GM12891 (cell line): Measurements from ENCODE around the gene KIAA1549.
"Not testable (repeated sequence)": the region's sequence is repeated elsewhere in the genome, so short reads cannot be mapped to it uniquely, and the experiment has no call there.

ENCODE experiments used
- DNase-seq: peaks from one replicate; pipeline ENCODE4 v3.0.0; 2011; ENCODE audit warnings: low spot score; ENCODE audit not compliant: insufficient read length
- FAIRE-seq: peaks from 2 replicates; lab custom pipeline; 2011; peaks lifted over from hg19 to GRCh38; lab: Jason Lieb, UNC
- PAX5 ChIP-seq: IDR thresholded peaks from 2 replicates; pipeline ENCODE4 v1.6.1; 2011; ENCODE audit warnings: low read length, moderate library complexity, mild to moderate bottlenecking; ENCODE audit not compliant: insufficient read depth, severe bottlenecking
- POLR2A ChIP-seq: IDR thresholded peaks from 2 replicates; pipeline ENCODE4 v1.6.1; 2011; ENCODE audit warnings: low read depth, low read length, control low read depth
- POLR2AphosphoS5 ChIP-seq: IDR thresholded peaks from 2 replicates; pipeline ENCODE4 v1.6.1; 2011; ENCODE audit warnings: low read depth, low read length, control low read depth
- POU2F2 ChIP-seq: IDR thresholded peaks from 2 replicates; pipeline ENCODE4 v1.6.1; 2011; ENCODE audit warnings: low read depth, mild to moderate bottlenecking, control low read depth, low read length, moderate library complexity
- SPI1 ChIP-seq: IDR thresholded peaks from 2 replicates; pipeline ENCODE4 v1.6.1; 2011; ENCODE audit warnings: low read depth, low read length, control low read depth
- TAF1 ChIP-seq: IDR thresholded peaks from 2 replicates; pipeline ENCODE4 v1.6.1; 2011; ENCODE audit warnings: low read depth, low read length, control low read depth

Gene KIAA1549

DNA sequence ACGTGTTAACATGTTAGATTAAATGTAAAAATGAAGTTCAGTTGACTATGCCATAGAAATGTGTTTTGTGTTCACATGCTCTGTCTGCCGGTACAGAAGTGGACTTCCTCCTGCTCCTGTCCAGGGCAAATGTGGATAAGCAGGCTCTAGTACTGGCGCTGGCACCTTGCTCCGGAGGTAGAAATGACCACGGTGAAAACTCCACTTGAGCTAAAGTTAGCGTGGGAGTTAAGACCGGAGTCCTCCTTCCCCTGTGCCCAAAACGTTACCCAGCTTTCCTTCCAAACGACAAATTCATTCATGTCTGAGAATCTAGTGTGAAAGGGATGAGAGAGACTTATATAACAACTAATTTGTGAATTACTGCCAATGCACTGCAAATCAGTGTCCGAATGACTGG is 148.2 kb downstream of the KIAA1549 start:
- no peak for DNase-seq
- no peak for FAIRE-seq
- TF ChIP-seq PAX5: no peak
- TF ChIP-seq POU2F2: no peak
- no peak for TF ChIP-seq POLR2A
- TF ChIP-seq POLR2AphosphoS5: no peak
- TF ChIP-seq SPI1: no peak
- TF ChIP-seq TAF1: no peak

- no peak for DNase-seq
- TF ChIP-seq POLR2A (no peak), POLR2AphosphoS5 (no peak), POU2F2 (no peak), SPI1 (no peak), TAF1 (no peak), PAX5 (no peak)
- no peak for FAIRE-seq
These were observed 151.9 kb downstream of the KIAA1549 start for GRCh38 chr7:138829335-138829734.

DNA sequence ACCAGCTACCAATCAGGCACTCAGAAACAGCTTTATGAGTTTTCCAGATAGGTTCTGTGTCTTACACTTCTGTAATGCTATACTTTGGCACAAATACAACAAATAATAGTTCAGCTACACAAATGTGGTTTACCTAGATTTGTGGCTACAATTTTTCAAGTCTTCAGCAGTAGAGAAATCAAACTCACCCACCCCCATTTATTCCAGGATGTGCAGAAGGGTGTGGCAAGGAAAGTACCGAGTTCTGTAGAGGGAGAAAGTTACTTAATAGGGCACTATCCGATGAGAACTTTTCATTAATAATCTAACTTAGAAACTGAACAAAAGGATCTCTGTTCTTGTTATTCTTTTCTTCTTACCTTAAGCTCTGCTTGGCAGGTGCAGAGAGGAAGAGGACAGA is 152.9 kb downstream of the KIAA1549 start:
- no peak for DNase-seq
- FAIRE-seq: no peak
- TF ChIP-seq POLR2AphosphoS5 (no peak), SPI1 (no peak), PAX5 (no peak), POLR2A (no peak), TAF1 (no peak), POU2F2 (no peak)

GRCh38 chr7:138825049-138825721 is 156.0 kb downstream of the KIAA1549 start:
- TF ChIP-seq POLR2AphosphoS5 (no peak), SPI1 (no peak), POLR2A (no peak), POU2F2 (no peak), TAF1 (no peak), PAX5 (no peak)
- no peak for FAIRE-seq
- no peak for DNase-seq

- no peak for FAIRE-seq
- TF ChIP-seq POU2F2: no peak
- DNase-seq: no peak
These were observed 158.2 kb downstream of the KIAA1549 start for GRCh38 chr7:138822867-138823535.

DNA sequence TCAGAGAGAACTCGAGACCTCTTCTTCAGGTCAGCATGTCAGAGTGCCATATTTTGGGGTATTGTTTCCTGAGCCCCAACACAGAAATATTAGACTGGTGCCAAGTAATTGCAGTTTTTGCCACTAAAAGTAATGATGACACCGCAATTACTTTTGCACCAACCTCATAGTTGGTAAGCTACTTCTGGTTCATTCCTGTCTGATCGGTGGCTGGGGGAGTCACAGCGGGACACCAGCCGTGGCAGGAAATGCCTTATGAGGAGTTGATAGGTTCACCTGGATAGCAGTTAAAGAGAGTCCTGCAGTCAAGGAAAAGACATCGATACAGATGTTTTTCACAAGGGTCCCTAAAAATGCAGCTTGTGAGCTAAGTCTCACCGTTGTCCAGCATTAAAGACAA is 159.3 kb downstream of the KIAA1549 start:
- no peak for FAIRE-seq
- no peak for TF ChIP-seq POU2F2
- TF ChIP-seq PAX5: no peak
- no peak for TF ChIP-seq POLR2AphosphoS5
- no peak for TF ChIP-seq TAF1
- TF ChIP-seq SPI1: no peak
- no peak for TF ChIP-seq POLR2A
- DNase-seq: no peak

GRCh38 chr7:138819625-138820024 is 161.6 kb downstream of the KIAA1549 start:
- FAIRE-seq (no peak), DNase-seq (no peak)
- no peak for TF ChIP-seq TAF1
- no peak for TF ChIP-seq POLR2AphosphoS5
- TF ChIP-seq POLR2A: no peak
- no peak for TF ChIP-seq PAX5
- TF ChIP-seq POU2F2: no peak
- TF ChIP-seq SPI1: no peak

GRCh38 chr7:138816650-138817049 is 164.5 kb downstream of the KIAA1549 start:
- no peak for DNase-seq
- no peak for FAIRE-seq
- TF ChIP-seq POLR2AphosphoS5: no peak
- TF ChIP-seq POU2F2: no peak
- TF ChIP-seq TAF1: no peak
- no peak for TF ChIP-seq SPI1
- no peak for TF ChIP-seq POLR2A
- TF ChIP-seq PAX5: no peak

DNA sequence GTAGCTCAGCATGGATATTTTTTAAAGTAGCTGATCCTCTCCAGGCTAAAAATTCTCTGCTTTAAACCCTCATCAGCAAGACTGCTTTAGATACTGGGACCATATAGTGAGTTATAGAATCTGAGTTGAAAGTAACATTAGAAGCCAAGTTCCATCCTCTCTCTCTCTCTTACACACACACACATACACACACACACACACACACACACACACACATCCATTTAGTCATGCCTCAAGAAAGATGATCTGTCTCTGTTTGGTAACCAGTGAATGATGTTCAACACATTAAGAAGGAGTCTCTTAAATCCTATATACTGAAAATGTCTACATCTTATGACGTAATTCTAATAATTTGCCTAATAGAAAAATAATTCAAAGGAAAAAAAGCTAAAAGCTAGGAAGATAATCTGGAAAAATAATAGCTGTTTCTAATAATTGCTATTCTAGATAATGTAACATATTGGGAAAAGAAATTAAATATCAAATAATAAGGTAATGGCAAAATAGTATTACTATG is 166.3 kb downstream of the KIAA1549 start:
- TF ChIP-seq PAX5 (no peak), POLR2A (no peak), SPI1 (no peak), TAF1 (no peak), POU2F2 (no peak), POLR2AphosphoS5 (no peak)
- FAIRE-seq: no peak
- no peak for DNase-seq

GRCh38 chr7:138813945-138814344 is 167.2 kb downstream of the KIAA1549 start:
- no peak for TF ChIP-seq PAX5
- no peak for TF ChIP-seq TAF1
- FAIRE-seq: no peak
- no peak for DNase-seq

GRCh38 chr7:138811327-138811726 is 169.9 kb downstream of the KIAA1549 start:
- not testable (repeated sequence) for FAIRE-seq

More at GRCh38 chr7:138811327-138811726, 169.9 kb downstream of the KIAA1549 start:
- not testable (repeated sequence) for DNase-seq
